Choroid plexus epithelial cell (primary cell): Measurements from ENCODE around the gene INTS6L.
"Not testable (repeated sequence)": the region's sequence is repeated elsewhere in the genome, so short reads cannot be mapped to it uniquely, and the experiment has no call there.

Experiments used
- DNase-seq: peaks from one replicate; pipeline ENCODE4 v3.0.0-alpha.2; 2010; ENCODE audit warnings: low read depth
- H3K4me3 ChIP-seq: 2 replicates; pipeline ENCODE4 v1.5.1; 2011; ENCODE audit warnings: low read depth, mild to moderate bottlenecking, control low read depth, low read length, moderate library complexity
- TF ChIP-seq, protein P1 (sequence below): conservative IDR thresholded peaks from 2 replicates; pipeline ENCODE4 v1.5.1; 2011; ENCODE audit warnings: low read depth, mild to moderate bottlenecking, control low read depth, inconsistent platforms, low read length, moderate library complexity

INTS6L gene

DNA sequence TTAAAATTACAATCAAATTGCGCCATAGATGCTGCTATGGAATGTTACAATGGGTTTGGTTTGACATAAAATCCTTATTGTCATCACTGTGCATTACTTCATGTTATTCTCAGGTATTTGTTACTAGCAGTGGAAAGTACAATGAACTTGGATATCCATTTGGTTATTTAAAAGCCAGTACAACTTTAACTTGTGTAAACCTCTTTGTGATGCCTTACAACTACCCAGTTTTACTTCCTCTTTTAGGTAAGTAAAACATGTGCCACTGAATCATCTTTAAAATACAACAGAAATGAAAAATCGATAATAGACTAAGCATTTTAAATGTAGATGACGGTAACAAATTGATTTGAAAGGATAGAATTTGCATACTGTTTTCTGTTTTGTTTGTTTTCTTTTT lies 35.6 kb downstream of the INTS6L start:
- no peak overlapping the region for H3K4me3 ChIP-seq
- no peak for DNase-seq
- TF ChIP-seq, protein P1, sequence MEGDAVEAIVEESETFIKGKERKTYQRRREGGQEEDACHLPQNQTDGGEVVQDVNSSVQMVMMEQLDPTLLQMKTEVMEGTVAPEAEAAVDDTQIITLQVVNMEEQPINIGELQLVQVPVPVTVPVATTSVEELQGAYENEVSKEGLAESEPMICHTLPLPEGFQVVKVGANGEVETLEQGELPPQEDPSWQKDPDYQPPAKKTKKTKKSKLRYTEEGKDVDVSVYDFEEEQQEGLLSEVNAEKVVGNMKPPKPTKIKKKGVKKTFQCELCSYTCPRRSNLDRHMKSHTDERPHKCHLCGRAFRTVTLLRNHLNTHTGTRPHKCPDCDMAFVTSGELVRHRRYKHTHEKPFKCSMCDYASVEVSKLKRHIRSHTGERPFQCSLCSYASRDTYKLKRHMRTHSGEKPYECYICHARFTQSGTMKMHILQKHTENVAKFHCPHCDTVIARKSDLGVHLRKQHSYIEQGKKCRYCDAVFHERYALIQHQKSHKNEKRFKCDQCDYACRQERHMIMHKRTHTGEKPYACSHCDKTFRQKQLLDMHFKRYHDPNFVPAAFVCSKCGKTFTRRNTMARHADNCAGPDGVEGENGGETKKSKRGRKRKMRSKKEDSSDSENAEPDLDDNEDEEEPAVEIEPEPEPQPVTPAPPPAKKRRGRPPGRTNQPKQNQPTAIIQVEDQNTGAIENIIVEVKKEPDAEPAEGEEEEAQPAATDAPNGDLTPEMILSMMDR: no peak

DNA sequence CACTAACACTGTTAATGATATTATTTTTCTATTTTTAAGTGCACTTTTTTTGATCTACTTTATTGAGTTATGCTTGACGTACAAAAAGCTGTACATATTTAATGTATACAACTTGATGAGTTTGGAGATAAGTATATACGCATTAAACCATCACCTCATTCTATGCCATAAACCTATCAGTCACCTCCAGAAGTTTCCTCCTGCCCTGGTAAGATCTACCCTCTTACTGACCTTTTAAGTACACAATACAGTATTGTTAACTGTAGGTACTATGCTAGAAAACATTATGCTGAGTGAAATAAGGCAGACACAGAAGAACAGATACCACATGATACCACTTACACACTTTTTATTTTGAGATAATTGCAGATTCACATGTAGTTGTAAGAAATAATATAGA lies 36.9 kb downstream of the INTS6L start:
- H3K4me3 ChIP-seq: no peak overlapping the region
- TF ChIP-seq, protein P1: no peak
- no peak for DNase-seq

DNA sequence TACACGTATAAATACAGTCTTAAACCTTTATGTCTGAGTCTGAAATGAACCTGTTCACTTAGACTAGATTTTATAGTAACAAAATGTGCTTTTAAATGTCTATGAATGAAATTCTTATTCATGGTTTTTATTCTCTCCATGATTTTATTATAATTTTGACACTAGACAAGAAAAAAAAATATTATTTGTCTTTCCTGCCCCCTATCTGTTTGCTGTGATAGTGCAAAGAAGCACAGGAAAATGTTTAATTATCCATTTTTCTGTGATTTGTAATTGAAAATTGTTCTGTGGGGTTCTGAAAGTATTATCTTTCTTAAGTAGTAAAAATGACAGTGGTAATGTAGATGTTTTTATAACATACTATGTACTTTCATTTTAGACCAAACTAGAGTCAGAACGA lies 52.0 kb downstream of the INTS6L start:
- H3K4me3 ChIP-seq: no peak overlapping the region
- TF ChIP-seq, protein P1: peak; percentile 49
- DNase-seq: peak; percentile 10

DNA sequence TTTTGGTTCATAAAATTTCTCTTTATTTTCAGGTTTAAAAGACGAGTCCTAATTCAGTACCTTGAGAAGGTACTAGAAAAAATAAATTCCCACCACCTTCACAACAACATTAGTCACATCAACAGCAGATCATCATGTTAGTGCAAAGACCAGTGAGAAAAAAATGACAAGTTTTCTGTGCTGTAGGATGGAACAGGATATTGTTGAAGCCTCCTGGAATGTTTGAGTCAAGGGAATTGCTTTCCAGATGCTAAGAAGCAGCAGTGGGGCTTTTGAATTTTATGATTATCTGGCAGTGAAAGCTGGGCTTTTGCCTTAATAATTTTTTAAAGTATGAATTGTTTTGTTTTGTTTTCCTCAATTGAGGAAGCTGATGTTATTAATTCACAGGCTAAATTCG lies 61.0 kb downstream of the INTS6L start:
- TF ChIP-seq, protein P1: no peak
- H3K4me3 ChIP-seq: no peak overlapping the region
- DNase-seq: peak; percentile 9

DNA sequence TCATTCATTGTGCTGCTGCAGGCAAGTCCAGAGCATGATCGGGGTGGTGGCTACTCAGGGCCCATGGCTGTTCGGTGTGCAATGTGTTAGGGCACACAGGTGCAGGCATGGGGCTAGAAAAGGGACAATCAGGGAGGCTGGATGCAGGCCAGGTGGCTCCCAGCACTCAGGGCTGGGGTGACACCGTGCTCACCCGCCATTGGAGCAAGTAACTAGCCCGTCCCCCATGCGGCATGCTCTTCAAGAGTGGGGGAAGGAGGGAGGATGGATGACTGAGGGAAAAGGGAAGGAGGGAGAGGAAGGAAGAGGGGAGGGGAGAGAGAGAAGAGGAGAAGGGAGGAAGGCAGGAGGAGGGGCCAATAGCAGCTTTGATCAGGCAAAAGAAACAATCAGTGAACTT lies 64.7 kb downstream of the INTS6L start:
- no peak for DNase-seq
- TF ChIP-seq, protein P1: no peak
- H3K4me3 ChIP-seq: no peak overlapping the region

DNA sequence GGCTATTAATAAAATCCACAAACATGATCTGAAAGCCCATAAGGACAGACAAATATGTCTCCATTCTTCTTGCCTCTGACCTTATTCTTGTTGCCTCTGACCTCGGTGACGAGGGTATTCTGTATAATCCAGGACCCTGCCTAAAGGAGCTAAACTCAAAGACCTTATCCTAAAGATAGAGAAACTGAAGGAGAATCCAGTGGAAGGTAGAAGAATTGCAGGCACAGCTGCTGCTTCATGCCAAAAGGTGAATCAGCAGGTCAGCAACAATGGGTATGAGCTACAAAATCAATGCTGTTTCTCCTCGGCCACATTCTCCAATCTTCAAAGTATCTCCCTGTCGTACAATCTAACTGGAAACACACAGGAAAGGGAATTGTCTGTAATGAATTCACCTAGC lies 71.4 kb downstream of the INTS6L start:
- TF ChIP-seq, protein P1: no peak
- DNase-seq: no peak
- no peak overlapping the region for H3K4me3 ChIP-seq

DNA sequence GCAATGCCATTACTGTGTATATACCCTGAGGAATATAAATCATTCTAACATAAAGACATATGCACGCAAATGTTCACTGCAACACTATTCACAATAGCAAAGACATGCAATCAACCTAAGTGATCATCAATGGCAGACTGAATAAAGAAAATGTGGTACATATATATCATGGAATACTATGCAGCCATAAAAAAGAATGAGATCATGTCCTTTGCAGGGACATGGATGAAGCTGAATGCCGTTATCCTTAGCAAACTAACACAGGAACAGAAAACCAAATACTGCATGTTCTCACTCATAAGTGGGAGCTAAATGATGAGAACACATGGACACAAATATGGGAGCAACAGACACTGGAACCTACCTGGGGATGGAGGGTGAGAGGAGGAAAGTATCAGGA lies 73.6 kb downstream of the INTS6L start:
- not testable (repeated sequence) for H3K4me3 ChIP-seq, DNase-seq

DNA sequence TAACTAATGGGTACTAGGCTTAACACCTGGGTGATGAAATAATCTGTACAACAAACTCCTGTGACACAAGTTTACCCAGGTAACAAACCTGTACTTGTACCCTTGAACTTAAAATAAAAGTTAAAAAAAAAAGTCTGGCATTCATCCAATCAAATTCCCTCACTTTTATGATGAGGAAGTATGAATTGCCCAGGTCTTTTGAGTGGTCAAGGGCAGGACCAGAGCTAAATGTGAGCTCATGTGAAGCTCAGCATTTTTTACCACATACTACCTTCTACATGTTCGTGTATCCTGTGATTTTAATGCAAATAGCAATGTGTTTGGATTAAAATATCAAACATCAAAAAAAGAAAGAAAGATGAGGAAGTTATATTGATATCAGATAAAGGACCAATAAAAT lies 74.0 kb downstream of the INTS6L start:
- H3K4me3 ChIP-seq, DNase-seq: not testable (repeated sequence)
